Neutrophil (primary cell): ENCODE measurements around the gene LRRC7.

Experiments used
- H3K27ac ChIP-seq: fragments of 200-600 bp; sonication (generic); 2 replicates; pipeline ENCODE4 v1.5.1; 2016; ENCODE audit warnings: mild to moderate bottlenecking, moderate library complexity
- H3K27me3 ChIP-seq: fragments of 200-600 bp; sonication (generic); 2 replicates; pipeline ENCODE4 v1.6.0; 2016; ENCODE audit warnings: mild to moderate bottlenecking
- H3K36me3 ChIP-seq: fragments of 200-600 bp; sonication (generic); 2 replicates; pipeline ENCODE4 v1.5.1; 2017
- H3K4me1 ChIP-seq, 2 experiments: fragments of 200-600 bp in 1 of 2; sonication (generic) in 1 of 2; 1 replicate in 1 of 2; 2 replicates in 1 of 2; pipeline versions ENCODE4 v1.5.1 to v1.6.1; 2013 to 2016; ENCODE audit warnings: low read depth in 1 of 2, low read length in 1 of 2, mild to moderate bottlenecking in 1 of 2, moderate library complexity in 1 of 2; ENCODE audit not compliant: control insufficient read depth in 1 of 2, insufficient read depth in 1 of 2
- H3K4me3 ChIP-seq, 2 experiments: fragments of 200-600 bp in 1 of 2; sonication (generic) in 1 of 2; 1 replicate in 1 of 2; 2 replicates in 1 of 2; pipeline ENCODE4 v1.5.1; 2013 to 2016; ENCODE audit warnings: low read depth in 1 of 2, low read length in 1 of 2, mild to moderate bottlenecking in 1 of 2, moderate library complexity in 1 of 2
- H3K9me3 ChIP-seq: fragments of 200-600 bp; sonication (generic); 2 replicates; pipeline ENCODE4 v1.5.1; 2016
- CTCF ChIP-seq: fragments of 200-600 bp; sonication (generic); IDR thresholded peaks from 2 replicates; pipeline ENCODE4 v1.5.1; 2016; ENCODE audit warnings: antibody characterized with exemption

The LRRC7 gene

GRCh38 chr1:70077066-70077465 lies 509.3 kb downstream of the LRRC7 start:
- no peak overlapping the region for H3K27ac ChIP-seq
- H3K9me3 ChIP-seq: no peaks in the 10 kb centered on the region
- no peak for TF ChIP-seq CTCF
- H3K27me3 ChIP-seq: no peaks in the 10 kb centered on the region
- no peak overlapping the region for H3K4me3 ChIP-seq
- H3K36me3 ChIP-seq: no peaks in the 10 kb centered on the region
- H3K4me1 ChIP-seq: no peaks in the 10 kb centered on the region

GRCh38 chr1:70079546-70079945 lies 511.8 kb downstream of the LRRC7 start:
- TF ChIP-seq CTCF: no peak
- no peaks in the 10 kb centered on the region for H3K9me3 ChIP-seq
- H3K4me1 ChIP-seq: no peaks in the 10 kb centered on the region
- no peaks in the 10 kb centered on the region for H3K36me3 ChIP-seq
- no peak overlapping the region for H3K4me3 ChIP-seq
- H3K27me3 ChIP-seq: no peaks in the 10 kb centered on the region
- H3K27ac ChIP-seq: no peak overlapping the region

- no peak for TF ChIP-seq CTCF
- Histone ChIP-seq H3K9me3 (no peaks in the 10 kb centered on the region), H3K27ac (no peak overlapping the region), H3K36me3 (no peaks in the 10 kb centered on the region), H3K4me1 (no peaks in the 10 kb centered on the region), H3K27me3 (no peaks in the 10 kb centered on the region), H3K4me3 (no peak overlapping the region)
Measured at GRCh38 chr1:70083519-70083918, 515.8 kb downstream of the LRRC7 start.

GRCh38 chr1:70084314-70084915 lies 516.7 kb downstream of the LRRC7 start:
- no peak overlapping the region for H3K4me3 ChIP-seq
- no peak for TF ChIP-seq CTCF
- H3K9me3 ChIP-seq: no peaks in the 10 kb centered on the region
- no peak overlapping the region for H3K27ac ChIP-seq
- no peaks in the 10 kb centered on the region for H3K27me3 ChIP-seq
- no peaks in the 10 kb centered on the region for H3K36me3 ChIP-seq
- no peaks in the 10 kb centered on the region for H3K4me1 ChIP-seq

GRCh38 chr1:70085521-70085920 lies 517.8 kb downstream of the LRRC7 start:
- Histone ChIP-seq H3K27ac (no peak overlapping the region), H3K9me3 (no peaks in the 10 kb centered on the region), H3K36me3 (no peaks in the 10 kb centered on the region), H3K27me3 (no peaks in the 10 kb centered on the region), H3K4me1 (no peaks in the 10 kb centered on the region), H3K4me3 (no peak overlapping the region)
- TF ChIP-seq CTCF: no peak

- no peaks in the 10 kb centered on the region for H3K4me1 ChIP-seq
- no peak overlapping the region for H3K4me3 ChIP-seq
- no peaks in the 10 kb centered on the region for H3K9me3 ChIP-seq
- no peak for TF ChIP-seq CTCF
- H3K27me3 ChIP-seq: no peaks in the 10 kb centered on the region
- H3K36me3 ChIP-seq: no peaks in the 10 kb centered on the region
- no peak overlapping the region for H3K27ac ChIP-seq
Measured at GRCh38 chr1:70086897-70087296, 519.2 kb downstream of the LRRC7 start.
